A673 (cell line): ENCODE results near the gene STAT5B.

Experiments
- EZH2 ChIP-seq: fragments of 200-600 bp; sonication (generic); IDR thresholded peaks from 2 replicates; pipeline ENCODE4 v1.6.1; 2017; ENCODE audit warnings: borderline replicate concordance, low read depth, mild to moderate bottlenecking, mixed read lengths, antibody characterized with exemption, low read length; ENCODE audit not compliant: poor library complexity, severe bottlenecking
- TF ChIP-seq, protein P1 (sequence below): fragments of 300-800, 200-600 bp; sonication (generic); conservative IDR thresholded peaks from 2 replicates; pipeline ENCODE4 v1.5.1; 2017; ENCODE audit warnings: low read depth, mild to moderate bottlenecking, antibody characterized with exemption, low read length, moderate library complexity, mixed read lengths

DNA sequence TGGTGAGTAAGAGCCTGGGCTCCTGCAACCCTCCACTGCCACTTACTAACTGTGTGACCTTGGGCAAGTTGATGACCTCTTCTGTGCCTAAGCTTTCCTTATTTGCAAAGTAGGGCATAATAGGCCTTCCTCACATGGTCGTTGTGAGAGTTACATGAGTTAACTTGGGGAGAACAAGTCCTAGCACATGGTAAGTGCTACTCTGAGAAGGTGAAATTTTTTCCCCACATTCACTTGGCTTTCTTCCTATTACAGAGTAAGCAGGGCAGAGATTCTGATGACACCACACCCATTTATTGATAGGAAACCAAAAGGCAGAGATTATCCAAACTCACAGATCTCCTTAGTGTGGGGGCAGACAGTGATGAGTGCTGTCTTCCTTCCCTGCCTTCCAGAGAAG is 96.9 kb downstream of the STAT5B start:
- TF ChIP-seq, protein P1, sequence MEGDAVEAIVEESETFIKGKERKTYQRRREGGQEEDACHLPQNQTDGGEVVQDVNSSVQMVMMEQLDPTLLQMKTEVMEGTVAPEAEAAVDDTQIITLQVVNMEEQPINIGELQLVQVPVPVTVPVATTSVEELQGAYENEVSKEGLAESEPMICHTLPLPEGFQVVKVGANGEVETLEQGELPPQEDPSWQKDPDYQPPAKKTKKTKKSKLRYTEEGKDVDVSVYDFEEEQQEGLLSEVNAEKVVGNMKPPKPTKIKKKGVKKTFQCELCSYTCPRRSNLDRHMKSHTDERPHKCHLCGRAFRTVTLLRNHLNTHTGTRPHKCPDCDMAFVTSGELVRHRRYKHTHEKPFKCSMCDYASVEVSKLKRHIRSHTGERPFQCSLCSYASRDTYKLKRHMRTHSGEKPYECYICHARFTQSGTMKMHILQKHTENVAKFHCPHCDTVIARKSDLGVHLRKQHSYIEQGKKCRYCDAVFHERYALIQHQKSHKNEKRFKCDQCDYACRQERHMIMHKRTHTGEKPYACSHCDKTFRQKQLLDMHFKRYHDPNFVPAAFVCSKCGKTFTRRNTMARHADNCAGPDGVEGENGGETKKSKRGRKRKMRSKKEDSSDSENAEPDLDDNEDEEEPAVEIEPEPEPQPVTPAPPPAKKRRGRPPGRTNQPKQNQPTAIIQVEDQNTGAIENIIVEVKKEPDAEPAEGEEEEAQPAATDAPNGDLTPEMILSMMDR, result no peak
- TF ChIP-seq EZH2, result no peak
